ENCODE results near the gene ANO2.
"Not testable (repeated sequence)": the region's sequence is repeated elsewhere in the genome, so short reads cannot be mapped to it uniquely, and the experiment has no call there.

Gene ANO2

DNA sequence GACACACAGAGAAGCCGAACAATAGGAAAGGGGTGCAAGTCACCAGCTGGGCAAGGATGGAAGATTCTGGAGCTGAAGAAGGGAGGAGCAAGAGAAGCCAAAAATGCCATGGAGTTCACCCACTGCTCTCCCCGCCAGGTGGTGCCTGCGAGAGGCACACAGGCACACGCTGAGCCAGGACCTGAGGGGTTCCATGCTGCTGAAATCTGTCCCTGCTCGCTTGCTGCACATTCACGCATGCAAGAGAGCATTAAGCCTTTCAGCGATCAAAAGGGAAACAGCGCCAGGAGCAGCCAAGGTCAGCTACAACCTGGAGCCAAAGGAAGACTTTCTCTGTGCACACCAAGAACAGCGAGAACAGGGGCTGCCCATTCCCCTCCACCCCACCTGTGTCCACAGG is 104.1 kb downstream of the ANO2 start:
- TF ChIP-seq, protein P1, sequence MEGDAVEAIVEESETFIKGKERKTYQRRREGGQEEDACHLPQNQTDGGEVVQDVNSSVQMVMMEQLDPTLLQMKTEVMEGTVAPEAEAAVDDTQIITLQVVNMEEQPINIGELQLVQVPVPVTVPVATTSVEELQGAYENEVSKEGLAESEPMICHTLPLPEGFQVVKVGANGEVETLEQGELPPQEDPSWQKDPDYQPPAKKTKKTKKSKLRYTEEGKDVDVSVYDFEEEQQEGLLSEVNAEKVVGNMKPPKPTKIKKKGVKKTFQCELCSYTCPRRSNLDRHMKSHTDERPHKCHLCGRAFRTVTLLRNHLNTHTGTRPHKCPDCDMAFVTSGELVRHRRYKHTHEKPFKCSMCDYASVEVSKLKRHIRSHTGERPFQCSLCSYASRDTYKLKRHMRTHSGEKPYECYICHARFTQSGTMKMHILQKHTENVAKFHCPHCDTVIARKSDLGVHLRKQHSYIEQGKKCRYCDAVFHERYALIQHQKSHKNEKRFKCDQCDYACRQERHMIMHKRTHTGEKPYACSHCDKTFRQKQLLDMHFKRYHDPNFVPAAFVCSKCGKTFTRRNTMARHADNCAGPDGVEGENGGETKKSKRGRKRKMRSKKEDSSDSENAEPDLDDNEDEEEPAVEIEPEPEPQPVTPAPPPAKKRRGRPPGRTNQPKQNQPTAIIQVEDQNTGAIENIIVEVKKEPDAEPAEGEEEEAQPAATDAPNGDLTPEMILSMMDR (IDR thresholded peaks at IDR 0.05; ENCODE audit: low read depth, low read length, missing control alignments), result no peak
- DNase-seq (ENCODE audit: low read depth), result no peak

DNA sequence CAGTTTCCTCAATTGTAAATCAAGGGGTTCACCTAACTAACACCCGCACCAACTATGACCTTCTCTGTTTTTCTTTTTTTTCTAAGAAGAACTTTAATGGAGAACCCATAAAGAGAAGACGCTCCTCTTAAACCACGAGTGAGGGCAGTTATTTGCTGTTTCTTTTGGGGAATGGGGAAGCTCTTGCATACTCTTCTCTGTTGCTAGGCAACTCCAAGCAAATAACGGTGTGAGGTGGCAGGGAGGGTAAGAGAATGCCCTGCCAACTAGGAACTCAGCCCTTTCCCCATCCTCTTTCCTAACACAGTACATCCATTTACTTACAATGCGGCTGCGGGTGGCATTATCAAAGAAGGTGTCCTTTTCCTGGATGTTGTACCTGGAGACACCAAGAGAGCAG is 114.9 kb downstream of the ANO2 start:
- H3K4me3 ChIP-seq (ENCODE audit: low read depth, low read length), result no peak overlapping the region
- no peak for DNase-seq (ENCODE audit: low read depth)
- TF ChIP-seq, protein P1 (IDR thresholded peaks at IDR 0.05; ENCODE audit: low read depth, low read length, missing control alignments), result no peak

More for the DNA sequence above, 104.1 kb downstream of the ANO2 start:
- H3K4me3 ChIP-seq (ENCODE audit: low read depth, low read length), result no peak overlapping the region

DNA sequence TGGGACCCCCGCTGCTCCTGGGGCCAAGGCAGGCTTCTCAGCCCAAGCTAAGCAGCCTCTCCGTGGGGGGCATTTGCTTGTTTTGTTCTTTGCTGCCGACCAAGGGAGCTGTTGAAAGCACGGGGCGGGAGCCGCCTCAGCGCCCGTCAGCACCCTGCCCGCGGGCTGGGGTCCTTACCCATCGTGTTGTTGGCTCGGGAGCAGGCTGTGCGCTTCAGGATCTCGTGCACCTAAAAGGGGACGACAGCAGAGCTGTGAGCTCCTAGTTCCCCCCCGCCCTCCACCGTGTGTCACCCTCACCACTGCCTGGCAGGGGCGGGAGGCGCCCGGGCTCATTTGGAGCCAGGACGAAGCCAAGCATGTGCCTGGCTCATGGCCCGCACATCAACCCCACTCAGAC is 117.5 kb downstream of the ANO2 start:
- TF ChIP-seq, protein P1 (IDR thresholded peaks at IDR 0.05; ENCODE audit: low read depth, low read length, missing control alignments), result no peak
- DNase-seq (ENCODE audit: low read depth), result no peak
- no peak overlapping the region for H3K4me3 ChIP-seq (ENCODE audit: low read depth, low read length)

DNA sequence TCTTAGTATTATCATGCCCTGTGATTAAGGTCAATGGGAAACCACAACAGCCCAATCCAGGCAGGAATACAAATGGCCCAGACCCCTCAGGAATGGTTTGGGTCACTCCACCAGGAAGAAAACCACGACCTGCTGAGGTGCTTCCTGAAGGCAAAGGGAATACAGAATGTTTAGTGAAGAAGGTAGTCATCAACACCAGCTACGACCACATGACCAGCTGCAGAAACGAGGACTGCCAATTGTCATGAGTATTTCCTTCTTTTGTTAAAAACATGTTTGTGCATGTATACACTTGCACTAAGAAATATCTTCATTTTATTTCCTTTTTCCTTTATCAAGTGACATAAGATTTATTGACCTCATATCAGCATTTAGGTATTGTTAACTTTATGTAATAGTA is 119.3 kb downstream of the ANO2 start:
- DNase-seq (ENCODE audit: low read depth); H3K4me3 ChIP-seq (ENCODE audit: low read depth, low read length): not testable (repeated sequence)

DNA sequence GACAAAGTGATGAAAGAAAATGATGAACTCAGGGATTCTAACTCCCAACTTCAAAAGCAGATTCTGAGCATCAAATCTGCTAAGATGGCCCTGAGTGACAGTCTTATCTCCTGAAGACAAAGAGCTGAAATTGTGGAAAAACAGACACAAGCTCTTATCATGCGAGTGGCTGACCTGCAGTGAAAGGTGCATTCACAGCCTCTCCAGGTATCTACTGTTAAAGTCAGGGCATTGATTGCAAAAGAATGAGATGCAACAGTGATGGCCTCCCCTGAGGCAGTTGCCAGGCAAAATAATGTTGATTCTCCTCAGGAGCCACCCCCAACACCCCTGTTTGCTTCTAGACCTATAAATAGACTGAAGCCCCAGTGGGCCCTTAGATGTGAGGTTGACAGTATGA is 126.2 kb downstream of the ANO2 start:
- not testable (repeated sequence) for H3K4me3 ChIP-seq (ENCODE audit: low read depth, low read length); DNase-seq (ENCODE audit: low read depth)

DNA sequence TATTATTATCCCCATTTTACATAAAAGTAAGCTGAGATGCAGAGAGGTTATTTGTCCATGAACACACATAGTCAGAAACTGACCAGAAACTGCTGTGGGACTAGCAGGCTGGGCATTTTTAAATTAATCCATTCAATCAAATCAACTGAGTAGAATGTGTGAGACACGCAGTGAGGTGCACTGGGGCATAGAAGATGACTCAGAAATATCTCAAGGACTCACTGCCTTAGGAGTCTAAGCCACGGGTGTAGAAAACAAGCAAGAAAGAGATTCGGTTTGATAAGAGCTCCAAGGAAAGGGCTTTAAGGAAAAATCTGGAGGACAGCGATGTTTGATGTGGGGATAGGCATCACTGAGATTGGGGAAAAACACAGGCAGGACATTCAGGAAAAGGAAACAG is 127.8 kb downstream of the ANO2 start:
- H3K4me3 ChIP-seq (ENCODE audit: low read depth, low read length), result no peak overlapping the region
- DNase-seq (ENCODE audit: low read depth), result no peak
- TF ChIP-seq, protein P1 (IDR thresholded peaks at IDR 0.05; ENCODE audit: low read depth, low read length, missing control alignments), result no peak

DNA sequence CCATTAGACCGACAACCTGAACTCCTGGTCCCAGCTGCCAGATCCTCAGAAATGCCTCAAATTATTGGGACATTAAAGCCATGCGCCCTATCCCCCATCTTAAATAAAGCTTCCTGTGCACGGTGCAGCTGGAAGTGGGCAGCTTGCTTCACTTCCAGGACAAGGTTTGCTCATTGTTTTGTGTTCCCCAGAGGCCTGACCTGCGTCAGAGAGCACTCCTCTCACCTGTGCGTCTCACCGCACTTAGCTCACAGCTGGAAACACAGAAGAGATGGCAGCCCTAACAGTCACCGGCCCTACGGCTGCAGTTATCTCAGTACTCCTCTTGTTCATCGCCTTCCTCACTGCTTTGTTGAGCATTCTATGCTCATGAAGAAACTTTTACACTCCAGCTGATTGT is 135.5 kb downstream of the ANO2 start:
- TF ChIP-seq, protein P1 (IDR thresholded peaks at IDR 0.05; ENCODE audit: low read depth, low read length, missing control alignments), result no peak
- DNase-seq (ENCODE audit: low read depth), result no peak
- no peak overlapping the region for H3K4me3 ChIP-seq (ENCODE audit: low read depth, low read length)

DNA sequence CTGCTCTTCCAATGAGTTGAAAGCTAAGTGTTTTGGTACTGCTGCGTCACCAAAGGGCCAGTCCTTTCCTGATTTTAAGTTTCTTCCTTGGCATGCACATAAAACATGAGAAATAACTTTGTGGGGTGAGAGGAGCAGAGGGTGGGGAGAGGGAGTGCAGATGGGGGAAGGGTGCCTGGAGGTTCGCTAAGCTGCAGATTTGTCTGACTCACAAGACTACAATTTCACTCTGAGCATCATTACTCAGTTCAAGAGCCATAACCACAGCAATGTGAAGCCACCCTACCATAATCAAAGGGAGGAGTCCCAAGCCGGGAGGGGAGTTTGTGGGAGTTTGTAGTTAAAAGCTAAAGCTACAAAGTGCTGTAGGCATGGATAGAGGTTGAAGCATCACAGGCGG is 136.1 kb downstream of the ANO2 start:
- DNase-seq (ENCODE audit: low read depth), result no peak
- TF ChIP-seq, protein P1 (IDR thresholded peaks at IDR 0.05; ENCODE audit: low read depth, low read length, missing control alignments), result no peak
- H3K4me3 ChIP-seq (ENCODE audit: low read depth, low read length), result no peak overlapping the region

All from GM12864 (cell line).